Measurements from ENCODE around the gene TNFRSF14.
A peak's percentile ranks its signal among the peaks of the same experiment; 100 is the strongest.

The TNFRSF14 gene

GRCh38 chr1:2522230-2522629 is 33.9 kb upstream of the TNFRSF14 start:
- Histone ChIP-seq H3K27me3 (ENCODE audit: control insufficient read depth in 1 of 2, insufficient read depth in 2 of 2, low read length in 2 of 2) (no peaks in the 10 kb centered on the region), H3K4me1 (ENCODE audit: control insufficient read depth in 1 of 2, insufficient read depth in 2 of 2, low read length in 2 of 2) (peaks cover 24 to 29% of the 10 kb centered on the region in 2 donors), H3K4me3 (ENCODE audit: low read depth in 1 of 2, low read length in 2 of 2) (no peak overlapping the region), H3K36me3 (ENCODE audit: control insufficient read depth in 1 of 2, insufficient read depth in 2 of 2, low read length in 2 of 2) (peaks cover 21 to 42% of the 10 kb centered on the region in 2 donors), H3K9me3 (ENCODE audit: control insufficient read depth in 1 of 2, low read length in 2 of 2) (no peaks in the 10 kb centered on the region), H3K9ac (ENCODE audit: low read depth in 1 of 2, low read length in 2 of 2) (no peak overlapping the region), H3K27ac (ENCODE audit: low read depth, low read length) (no peak overlapping the region)

GRCh38 chr1:2523191-2523890 is 32.8 kb upstream of the TNFRSF14 start:
- no peak overlapping the region for H3K4me3 ChIP-seq (ENCODE audit: low read depth in 1 of 2, low read length in 2 of 2)
- no peaks in the 10 kb centered on the region for H3K9me3 ChIP-seq (ENCODE audit: control insufficient read depth in 1 of 2, low read length in 2 of 2)
- peaks cover 24 to 31% of the 10 kb centered on the region in 2 donors for H3K4me1 ChIP-seq (ENCODE audit: control insufficient read depth in 1 of 2, insufficient read depth in 2 of 2, low read length in 2 of 2)
- H3K9ac ChIP-seq (ENCODE audit: low read depth in 1 of 2, low read length in 2 of 2), result no peak overlapping the region
- peaks cover 0 to under 1% of the 10 kb centered on the region in 2 donors for H3K27me3 ChIP-seq (ENCODE audit: control insufficient read depth in 1 of 2, insufficient read depth in 2 of 2, low read length in 2 of 2)
- peaks cover 15 to 31% of the 10 kb centered on the region in 2 donors for H3K36me3 ChIP-seq (ENCODE audit: control insufficient read depth in 1 of 2, insufficient read depth in 2 of 2, low read length in 2 of 2)
- H3K27ac ChIP-seq (ENCODE audit: low read depth, low read length), result no peak overlapping the region

- H3K27ac ChIP-seq (ENCODE audit: low read depth, low read length), result no peak overlapping the region
- H3K27me3 ChIP-seq (ENCODE audit: control insufficient read depth in 1 of 2, insufficient read depth in 2 of 2, low read length in 2 of 2), result peaks cover 3 to 7% of the 10 kb centered on the region in 2 donors
- peaks cover 31 to 38% of the 10 kb centered on the region in 2 donors for H3K4me1 ChIP-seq (ENCODE audit: control insufficient read depth in 1 of 2, insufficient read depth in 2 of 2, low read length in 2 of 2)
- no peak overlapping the region for H3K9ac ChIP-seq (ENCODE audit: low read depth in 1 of 2, low read length in 2 of 2)
- H3K36me3 ChIP-seq (ENCODE audit: control insufficient read depth in 1 of 2, insufficient read depth in 2 of 2, low read length in 2 of 2), result peaks cover 8 to 24% of the 10 kb centered on the region in 2 donors
- H3K9me3 ChIP-seq (ENCODE audit: control insufficient read depth in 1 of 2, low read length in 2 of 2), result no peaks in the 10 kb centered on the region
- H3K4me3 ChIP-seq (ENCODE audit: low read depth in 1 of 2, low read length in 2 of 2), result no peak overlapping the region
Measured at GRCh38 chr1:2523891-2524609, 32.1 kb upstream of the TNFRSF14 start.

GRCh38 chr1:2525572-2525919 is 30.6 kb upstream of the TNFRSF14 start:
- H3K27ac ChIP-seq (ENCODE audit: low read depth, low read length), result no peak overlapping the region
- H3K4me1 ChIP-seq (ENCODE audit: control insufficient read depth in 1 of 2, insufficient read depth in 2 of 2, low read length in 2 of 2), result peaks cover 35 to 39% of the 10 kb centered on the region in 2 donors
- peak overlapping the region; percentile 77 to 86 for H3K4me3 ChIP-seq (ENCODE audit: low read depth in 1 of 2, low read length in 2 of 2)
- peaks cover 0 to 10% of the 10 kb centered on the region in 2 donors for H3K36me3 ChIP-seq (ENCODE audit: control insufficient read depth in 1 of 2, insufficient read depth in 2 of 2, low read length in 2 of 2)
- H3K9ac ChIP-seq (ENCODE audit: low read depth in 1 of 2, low read length in 2 of 2), result peak overlapping the region; percentile 77 to 82
- H3K9me3 ChIP-seq (ENCODE audit: control insufficient read depth in 1 of 2, low read length in 2 of 2), result no peaks in the 10 kb centered on the region
- H3K27me3 ChIP-seq (ENCODE audit: control insufficient read depth in 1 of 2, insufficient read depth in 2 of 2, low read length in 2 of 2), result peaks cover 3 to 12% of the 10 kb centered on the region in 2 donors

- H3K27me3 ChIP-seq (ENCODE audit: control insufficient read depth in 1 of 2, insufficient read depth in 2 of 2, low read length in 2 of 2), result peaks cover 9 to 17% of the 10 kb centered on the region in 2 donors
- no peaks in the 10 kb centered on the region for H3K9me3 ChIP-seq (ENCODE audit: control insufficient read depth in 1 of 2, low read length in 2 of 2)
- H3K27ac ChIP-seq (ENCODE audit: low read depth, low read length), result peak within 1 kb of the TSS; percentile 32
- peak within 1 kb of the TSS; percentile 77 to 82 for H3K9ac ChIP-seq (ENCODE audit: low read depth in 1 of 2, low read length in 2 of 2)
- peaks cover 0 to 4% of the 10 kb centered on the region in 2 donors for H3K36me3 ChIP-seq (ENCODE audit: control insufficient read depth in 1 of 2, insufficient read depth in 2 of 2, low read length in 2 of 2)
- peaks cover 42 to 45% of the 10 kb centered on the region in 2 donors for H3K4me1 ChIP-seq (ENCODE audit: control insufficient read depth in 1 of 2, insufficient read depth in 2 of 2, low read length in 2 of 2)
- H3K4me3 ChIP-seq (ENCODE audit: low read depth in 1 of 2, low read length in 2 of 2), result peak within 1 kb of the TSS; percentile 77 to 86
Measured at GRCh38 chr1:2525920-2526823, 30.0 kb upstream of the TNFRSF14 start, which contains the start of gene PANK4. Gene PANK4 (minus strand): TSS chr1:2526596. CDS start chr1:2526587, 9 bp downstream.

- H3K4me1 ChIP-seq (ENCODE audit: control insufficient read depth in 1 of 2, insufficient read depth in 2 of 2, low read length in 2 of 2), result peaks cover 44 to 46% of the 10 kb centered on the region in 2 donors
- H3K36me3 ChIP-seq (ENCODE audit: control insufficient read depth in 1 of 2, insufficient read depth in 2 of 2, low read length in 2 of 2), result no peaks in the 10 kb centered on the region
- peak overlapping the region; percentile 2 to 5 for H3K9ac ChIP-seq (ENCODE audit: low read depth in 1 of 2, low read length in 2 of 2)
- peaks cover 16 to 17% of the 10 kb centered on the region in 2 donors for H3K27me3 ChIP-seq (ENCODE audit: control insufficient read depth in 1 of 2, insufficient read depth in 2 of 2, low read length in 2 of 2)
- H3K4me3 ChIP-seq (ENCODE audit: low read depth in 1 of 2, low read length in 2 of 2), result peak overlapping the region; percentile 28 to 40
- no peak overlapping the region for H3K27ac ChIP-seq (ENCODE audit: low read depth, low read length)
- H3K9me3 ChIP-seq (ENCODE audit: control insufficient read depth in 1 of 2, low read length in 2 of 2), result no peaks in the 10 kb centered on the region
Measured at GRCh38 chr1:2526824-2527555, 29.2 kb upstream of the TNFRSF14 start.

- H3K4me3 ChIP-seq (ENCODE audit: low read depth in 1 of 2, low read length in 2 of 2), result no peak overlapping the region
- H3K4me1 ChIP-seq (ENCODE audit: control insufficient read depth in 1 of 2, insufficient read depth in 2 of 2, low read length in 2 of 2), result peaks cover 44 to 46% of the 10 kb centered on the region in 2 donors
- no peaks in the 10 kb centered on the region for H3K36me3 ChIP-seq (ENCODE audit: control insufficient read depth in 1 of 2, insufficient read depth in 2 of 2, low read length in 2 of 2)
- no peaks in the 10 kb centered on the region for H3K9me3 ChIP-seq (ENCODE audit: control insufficient read depth in 1 of 2, low read length in 2 of 2)
- peaks cover 17 to 20% of the 10 kb centered on the region in 2 donors for H3K27me3 ChIP-seq (ENCODE audit: control insufficient read depth in 1 of 2, insufficient read depth in 2 of 2, low read length in 2 of 2)
- no peak overlapping the region for H3K9ac ChIP-seq (ENCODE audit: low read depth in 1 of 2, low read length in 2 of 2)
- no peak overlapping the region for H3K27ac ChIP-seq (ENCODE audit: low read depth, low read length)
Measured at GRCh38 chr1:2527556-2527860, 28.7 kb upstream of the TNFRSF14 start.

- Histone ChIP-seq H3K27ac (ENCODE audit: low read depth, low read length) (no peak overlapping the region), H3K4me3 (ENCODE audit: low read depth in 1 of 2, low read length in 2 of 2) (no peak overlapping the region), H3K27me3 (ENCODE audit: control insufficient read depth in 1 of 2, insufficient read depth in 2 of 2, low read length in 2 of 2) (peaks cover 18 to 25% of the 10 kb centered on the region in 2 donors), H3K9me3 (ENCODE audit: control insufficient read depth in 1 of 2, low read length in 2 of 2) (no peaks in the 10 kb centered on the region), H3K4me1 (ENCODE audit: control insufficient read depth in 1 of 2, insufficient read depth in 2 of 2, low read length in 2 of 2) (peaks cover 44 to 46% of the 10 kb centered on the region in 2 donors), H3K36me3 (ENCODE audit: control insufficient read depth in 1 of 2, insufficient read depth in 2 of 2, low read length in 2 of 2) (no peaks in the 10 kb centered on the region), H3K9ac (ENCODE audit: low read depth in 1 of 2, low read length in 2 of 2) (no peak overlapping the region)
Measured at GRCh38 chr1:2528016-2528415, 28.2 kb upstream of the TNFRSF14 start.

GRCh38 chr1:2528611-2528965 is 27.6 kb upstream of the TNFRSF14 start:
- no peak overlapping the region for H3K27ac ChIP-seq (ENCODE audit: low read depth, low read length)
- peaks cover 20 to 25% of the 10 kb centered on the region in 2 donors for H3K27me3 ChIP-seq (ENCODE audit: control insufficient read depth in 1 of 2, insufficient read depth in 2 of 2, low read length in 2 of 2)
- peak overlapping the region in 1 of 2 donors; percentile 15 for H3K4me3 ChIP-seq (ENCODE audit: low read depth in 1 of 2, low read length in 2 of 2)
- peaks cover 44% of the 10 kb centered on the region in 2 donors for H3K4me1 ChIP-seq (ENCODE audit: control insufficient read depth in 1 of 2, insufficient read depth in 2 of 2, low read length in 2 of 2)
- no peak overlapping the region for H3K9ac ChIP-seq (ENCODE audit: low read depth in 1 of 2, low read length in 2 of 2)
- H3K9me3 ChIP-seq (ENCODE audit: control insufficient read depth in 1 of 2, low read length in 2 of 2), result no peaks in the 10 kb centered on the region
- no peaks in the 10 kb centered on the region for H3K36me3 ChIP-seq (ENCODE audit: control insufficient read depth in 1 of 2, insufficient read depth in 2 of 2, low read length in 2 of 2)

Data from duodenal mucosa (tissue), 2 donors.